Ammon's horn (tissue), 1 donor: Measurements from ENCODE around the gene CRAT.

Experiments used
- DNase-seq: peaks from one replicate; pipeline ENCODE4 v3.0.0-alpha.2; 2016; ENCODE audit warnings: low spot score

The CRAT gene

DNA sequence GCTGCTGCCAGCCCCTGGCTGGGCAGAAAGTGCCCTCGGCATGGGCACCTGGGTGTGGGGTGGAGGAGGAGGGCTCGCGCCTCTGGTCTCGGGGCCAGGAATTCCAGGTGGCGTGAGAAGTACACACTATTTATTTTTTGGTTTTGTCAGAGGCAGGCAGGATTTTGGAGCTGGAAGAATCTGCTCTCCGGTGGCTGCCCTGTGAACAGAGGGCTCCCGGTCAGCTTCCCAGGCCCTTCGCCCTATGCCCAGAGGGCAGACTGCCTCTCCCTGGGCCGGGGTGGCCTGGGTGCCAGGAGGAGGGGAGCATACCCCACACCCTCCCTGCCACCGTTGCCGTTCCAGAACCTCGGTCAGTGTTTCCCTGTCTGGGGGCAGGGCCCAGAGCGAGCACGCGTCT, 21.3 kb downstream of the CRAT start:
- DNase-seq: no peak

- DNase-seq: no peak
Measured at GRCh38 chr9:129084087-129084486, 26.5 kb downstream of the CRAT start.

GRCh38 chr9:129081388-129081904, 29.1 kb downstream of the CRAT start:
- no peak for DNase-seq

- DNase-seq: peak; percentile 99
Measured at GRCh38 chr9:129080601-129081387, 29.8 kb downstream of the CRAT start, which contains the start of gene DOLPP1. DOLPP1 (plus strand) TSS chr9:129081111; CDS start chr9:129081132, 21 bp downstream.

- DNase-seq: no peak
Measured at GRCh38 chr9:129080298-129080600, 30.3 kb downstream of the CRAT start.

DNA sequence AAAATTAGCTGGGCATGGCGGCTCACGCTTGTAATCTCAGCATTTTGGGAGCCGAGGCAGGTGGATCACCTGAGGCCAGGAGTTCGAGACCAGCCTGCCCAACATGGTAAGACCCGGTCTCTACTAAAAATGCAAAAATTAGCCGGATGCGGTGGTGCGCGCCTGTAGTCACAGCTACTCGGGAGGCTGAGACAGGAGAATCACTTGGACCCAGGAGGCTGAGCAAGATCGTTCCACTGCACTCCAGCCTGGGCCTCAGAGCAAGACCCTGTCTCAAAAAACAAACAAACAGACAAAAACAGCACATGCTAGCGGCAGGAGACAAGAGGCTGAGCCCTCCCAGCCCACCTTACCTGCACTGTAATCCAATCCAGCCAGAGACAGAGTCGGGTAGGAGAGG, 30.8 kb downstream of the CRAT start:
- DNase-seq: no peak

GRCh38 chr9:129078691-129079503, 31.7 kb downstream of the CRAT start:
- no peak for DNase-seq

DNA sequence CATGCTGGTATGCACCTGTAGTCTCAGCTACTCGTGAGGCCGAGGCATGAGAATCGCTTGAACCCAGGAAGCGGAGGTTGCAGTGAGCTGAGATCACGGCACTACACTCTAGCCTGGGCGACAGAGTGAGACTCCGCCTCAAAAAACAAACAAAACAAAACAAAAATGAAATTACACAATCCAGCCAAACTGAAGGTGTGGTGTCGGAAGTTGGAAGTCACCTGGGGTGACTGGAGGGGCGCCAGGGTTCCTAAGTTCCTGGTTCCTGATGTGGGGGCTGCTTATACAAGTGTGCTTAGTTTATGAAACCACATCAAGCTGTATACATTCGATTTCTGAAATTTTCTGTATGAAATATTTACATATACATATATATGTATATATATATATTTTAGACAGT, 33.4 kb downstream of the CRAT start:
- DNase-seq: no peak

DNA sequence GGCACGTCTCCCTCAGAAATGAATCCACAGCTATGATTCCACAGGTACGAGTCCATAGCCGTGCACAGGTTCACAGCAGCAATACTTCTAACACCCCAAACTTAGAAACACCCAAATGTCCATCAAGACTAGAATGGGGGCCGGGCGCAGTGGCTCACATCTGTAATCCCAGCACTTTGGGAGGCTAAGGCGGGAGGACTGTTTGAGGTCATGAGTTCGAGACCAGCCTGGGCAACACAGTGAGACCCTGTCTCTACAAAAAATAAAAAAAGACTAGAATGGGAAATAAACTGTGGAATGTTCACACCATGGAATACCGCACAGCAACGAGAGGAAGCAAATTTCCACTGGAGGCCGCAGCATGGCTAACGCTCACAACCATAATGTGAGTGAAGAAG, 34.0 kb downstream of the CRAT start:
- DNase-seq: no peak

- no peak for DNase-seq
Measured at GRCh38 chr9:129075996-129076639, 34.5 kb downstream of the CRAT start.

GRCh38 chr9:129074106-129074505, 36.5 kb downstream of the CRAT start:
- DNase-seq: no peak

- no peak for DNase-seq
Measured at GRCh38 chr9:129073404-129073803, 37.2 kb downstream of the CRAT start.

DNA sequence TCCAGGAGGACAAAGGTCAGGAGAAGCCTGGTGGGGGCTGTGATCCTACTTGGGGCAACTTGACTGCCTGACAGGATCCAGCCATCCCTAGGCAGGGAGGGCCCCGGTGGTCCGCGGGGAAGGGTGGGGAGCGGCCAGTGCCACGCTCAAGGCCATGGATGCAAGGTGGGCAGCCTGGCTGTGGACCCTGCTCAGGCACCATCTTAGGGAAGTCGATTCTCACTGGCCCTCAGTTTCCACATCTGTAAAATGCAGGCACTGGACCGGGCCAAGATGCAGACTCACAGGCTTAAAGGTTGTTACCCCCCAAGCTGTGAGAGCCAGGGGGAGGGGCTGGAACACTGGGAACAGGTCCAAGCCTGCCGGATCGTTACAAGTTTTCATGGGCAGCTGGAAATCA, 38.4 kb downstream of the CRAT start:
- no peak for DNase-seq

GRCh38 chr9:129071526-129072126, 39.0 kb downstream of the CRAT start:
- DNase-seq: no peak

- no peak for DNase-seq
Measured at GRCh38 chr9:129070696-129071525, 39.7 kb downstream of the CRAT start.

- DNase-seq: no peak
Measured at GRCh38 chr9:129069862-129070641, 40.5 kb downstream of the CRAT start.

DNA sequence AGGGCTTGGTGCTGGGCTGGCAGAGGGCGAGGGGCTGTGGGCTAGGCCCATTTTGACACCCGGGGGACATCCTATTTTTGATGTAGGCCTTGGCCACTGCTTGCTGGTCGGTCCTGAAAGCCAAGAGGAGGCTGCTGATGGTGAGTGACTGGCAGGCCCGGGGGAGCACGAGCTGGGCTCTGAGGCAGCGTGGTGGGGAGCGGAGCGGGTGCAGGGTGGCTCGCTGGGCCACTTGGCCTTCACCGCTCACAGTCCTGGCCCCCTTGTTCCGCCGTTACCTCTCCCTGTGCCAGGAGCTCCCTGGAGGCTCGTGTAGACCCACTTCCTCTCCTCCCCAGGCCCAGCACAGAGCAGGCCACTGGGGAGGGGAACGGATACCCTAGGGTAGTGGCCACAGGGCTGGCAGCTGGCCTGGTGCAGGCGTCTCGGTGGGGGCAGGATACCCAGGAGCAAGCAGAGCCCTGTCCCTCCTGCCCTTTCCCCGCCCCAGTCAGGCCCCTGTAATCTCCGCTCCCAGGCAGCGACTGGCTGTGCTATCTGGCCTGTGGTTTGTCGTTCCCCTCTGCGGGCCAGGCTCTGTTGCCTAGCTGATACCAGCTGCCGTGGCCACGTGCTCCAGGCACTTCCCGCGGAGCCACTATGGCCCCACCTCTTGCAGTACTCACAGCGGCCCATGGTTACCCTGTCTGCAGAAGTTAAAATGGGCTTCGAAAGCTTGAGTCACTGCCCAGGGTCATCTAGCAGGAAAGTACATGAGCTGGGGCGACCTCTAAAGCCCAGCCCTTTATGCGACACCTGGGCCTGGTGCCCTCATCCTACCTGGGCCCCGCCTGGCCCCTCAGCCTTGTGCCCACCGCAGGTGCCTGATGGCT, 41.4 kb downstream of the CRAT start:
- DNase-seq: peak; percentile 83

DNA sequence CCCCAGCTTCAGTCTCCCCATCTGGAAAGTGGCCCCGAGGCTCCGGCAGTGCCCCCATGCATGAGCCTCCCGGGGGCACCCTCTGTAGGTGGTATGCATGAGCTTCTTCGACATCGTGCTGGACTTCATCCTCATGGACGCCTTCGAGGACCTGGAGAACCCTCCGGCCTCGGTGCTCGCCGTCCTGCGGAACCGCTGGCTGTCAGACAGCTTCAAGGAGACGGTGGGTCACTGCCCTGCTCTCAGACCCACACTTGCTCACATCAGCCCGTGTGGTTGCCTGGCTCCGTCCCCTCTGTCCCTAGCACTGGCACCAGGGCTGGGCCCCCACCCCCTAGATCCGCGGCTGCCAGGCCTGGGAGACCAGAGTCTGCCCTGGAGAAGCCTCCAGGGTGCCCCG, 42.5 kb downstream of the CRAT start:
- no peak for DNase-seq

DNA sequence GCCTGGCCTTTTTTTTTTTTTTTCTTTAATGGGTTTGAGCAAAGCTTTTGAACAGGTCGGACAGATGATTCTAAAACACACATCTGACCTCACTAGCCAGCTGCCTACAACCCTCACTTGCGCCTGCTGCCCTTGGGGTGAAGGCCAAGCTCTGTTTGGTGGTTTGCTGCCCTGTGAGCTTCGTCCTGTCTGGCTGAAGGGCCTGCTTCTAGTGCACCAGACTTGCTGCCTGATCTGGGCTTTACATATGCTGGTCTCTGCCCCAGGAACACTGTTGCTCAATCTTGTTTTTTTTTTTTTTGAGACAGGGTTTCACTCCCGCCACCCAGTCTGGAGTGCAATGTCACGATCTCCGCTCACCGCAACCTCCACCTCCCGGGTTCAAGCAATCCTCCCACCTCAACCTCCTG, 46.1 kb downstream of the CRAT start:
- no peak for DNase-seq

GRCh38 chr9:129063061-129063460, 47.5 kb downstream of the CRAT start:
- DNase-seq: no peak
